Neuronal stem cell (in vitro differentiated cells): ENCODE measurements around the gene SLC12A2.

Source experiments
- DNase-seq: peaks from one replicate; pipeline ENCODE4 v3.0.0-alpha.2; 2013; ENCODE audit warnings: low spot score
- H2AFZ ChIP-seq: one replicate; pipeline ENCODE4 v1.6.1; 2013; ENCODE audit warnings: mild to moderate bottlenecking, low read length, inconsistent platforms
- H2AK5ac ChIP-seq: 2 replicates; pipeline ENCODE4 v1.6.1; 2013; ENCODE audit warnings: low read depth, mild to moderate bottlenecking, inconsistent platforms, low read length, moderate library complexity, mixed read lengths
- H2BK120ac ChIP-seq: 2 replicates; pipeline ENCODE4 v1.6.1; 2013; ENCODE audit warnings: low read depth, mild to moderate bottlenecking, inconsistent platforms, low read length, moderate library complexity, mixed read lengths
- H2BK12ac ChIP-seq: one replicate; pipeline ENCODE4 v1.6.1; 2013; ENCODE audit warnings: low read length, inconsistent platforms
- H2BK15ac ChIP-seq: 2 replicates; pipeline ENCODE4 v1.6.1; 2013; ENCODE audit warnings: mild to moderate bottlenecking, low read length, inconsistent platforms, mixed read lengths
- H2BK5ac ChIP-seq: one replicate; pipeline ENCODE4 v1.6.1; 2013; ENCODE audit warnings: inconsistent platforms, mild to moderate bottlenecking, low read length, moderate library complexity
- H3K14ac ChIP-seq: one replicate; pipeline ENCODE4 v1.6.1; 2013; ENCODE audit warnings: low read length, inconsistent platforms
- H3K18ac ChIP-seq: 2 replicates; pipeline ENCODE4 v1.6.1; 2013; ENCODE audit warnings: low read length, inconsistent platforms
- H3K23ac ChIP-seq: 2 replicates; pipeline ENCODE4 v1.6.1; 2013; ENCODE audit warnings: low read depth, mild to moderate bottlenecking, mixed read lengths, low read length, inconsistent platforms; ENCODE audit not compliant: poor library complexity
- H3K27ac ChIP-seq: replicated peaks from 3 replicates; pipeline ENCODE4 v1.5.1; 2013; ENCODE audit warnings: low read length, inconsistent platforms
- H3K27me3 ChIP-seq, 3 experiments: 2 replicates each; pipeline ENCODE4 v1.6.1; 2013; ENCODE audit warnings: low read length in 3 of 3, mild to moderate bottlenecking in 2 of 3, inconsistent platforms in 1 of 3, low read depth in 1 of 3, mixed read lengths in 1 of 3, moderate library complexity in 1 of 3; ENCODE audit not compliant: control insufficient read depth in 3 of 3, insufficient read depth in 3 of 3
- H3K36me3 ChIP-seq, 2 donors: replicated peaks in 1 of 2; 2 replicates each; pipeline ENCODE4 v1.6.1; 2013; ENCODE audit warnings: low read length in 2 of 2; ENCODE audit not compliant: control insufficient read depth in 2 of 2, insufficient read depth in 2 of 2
- H3K4ac ChIP-seq: 2 replicates; pipeline ENCODE4 v1.6.1; 2013; ENCODE audit warnings: inconsistent platforms, mild to moderate bottlenecking, low read length, moderate library complexity
- H3K4me1 ChIP-seq, 2 donors: 1 replicate in 1 of 2; 2 replicates in 1 of 2; pipeline ENCODE4 v1.6.1; 2013; ENCODE audit warnings: low read length in 2 of 2, low read depth in 1 of 2; ENCODE audit not compliant: control insufficient read depth in 2 of 2, insufficient read depth in 1 of 2
- H3K4me2 ChIP-seq: one replicate; pipeline ENCODE4 v1.6.1; 2013; ENCODE audit warnings: mild to moderate bottlenecking, low read length, inconsistent platforms; ENCODE audit not compliant: insufficient read depth, poor library complexity, severe bottlenecking
- H3K4me3 ChIP-seq, 2 donors: 2 replicates each; pipeline ENCODE4 v1.5.1; 2013; ENCODE audit warnings: low read length in 2 of 2, mild to moderate bottlenecking in 2 of 2, inconsistent platforms in 1 of 2, moderate library complexity in 1 of 2
- H3K79me1 ChIP-seq: one replicate; pipeline ENCODE4 v1.6.1; 2013; ENCODE audit warnings: low read depth, mild to moderate bottlenecking, inconsistent platforms, low read length, moderate library complexity
- H3K9ac ChIP-seq: one replicate; pipeline ENCODE4 v1.6.1; 2013; ENCODE audit warnings: mild to moderate bottlenecking, low read depth, low read length, inconsistent platforms; ENCODE audit not compliant: poor library complexity
- H3K9me3 ChIP-seq, 2 donors: replicated peaks in 1 of 2; 2 replicates each; pipeline versions ENCODE3 to v1.6.1; 2013; ENCODE audit warnings: low read length in 2 of 2, mild to moderate bottlenecking in 2 of 2, inconsistent platforms in 1 of 2, low read depth in 1 of 2, mixed read lengths in 1 of 2, moderate library complexity in 1 of 2; ENCODE audit not compliant: control insufficient read depth in 2 of 2, insufficient read depth in 1 of 2
- H4K8ac ChIP-seq: one replicate; pipeline ENCODE4 v1.6.1; 2013; ENCODE audit warnings: low read depth, mild to moderate bottlenecking, inconsistent platforms, low read length, moderate library complexity
- H4K91ac ChIP-seq: one replicate; pipeline ENCODE4 v1.6.1; 2013; ENCODE audit warnings: low read length, low read depth, mild to moderate bottlenecking, inconsistent platforms; ENCODE audit not compliant: poor library complexity
- WGBS, 2 donors: extraction: QIAGEN DNeasy Blood & Tissue Kit; methylation state at CpG; one replicate each; pipeline ENCODE4 v1.1.7; 2013; ENCODE audit warnings: missing lambda C conversion rate in 2 of 2, mixed read lengths in 1 of 2; ENCODE audit not compliant: insufficient read length in 2 of 2, insufficient replicate concordance in 1 of 2; ENCODE audit errors: extremely low coverage in 2 of 2; 5-methylcytosine and 5-hydroxymethylcytosine counted together

Gene SLC12A2

GRCh38 chr5:128201065-128201926 is 117.7 kb downstream of the SLC12A2 start:
- H3K27me3 ChIP-seq: no peaks in the 10 kb centered on the region
- peak overlapping the region; percentile 14 for H3K4me2 ChIP-seq
- no peak overlapping the region for H2AK5ac ChIP-seq
- no peak overlapping the region for H4K91ac ChIP-seq
- no peak overlapping the region for H3K18ac ChIP-seq
- no peak overlapping the region for H3K23ac ChIP-seq
- H3K9me3 ChIP-seq: no peaks in the 10 kb centered on the region
- no peak overlapping the region for H3K9ac ChIP-seq
- DNase-seq: peak; percentile 64
- peaks cover 0 to 2% of the 10 kb centered on the region in 2 donors for H3K4me1 ChIP-seq
- peak overlapping the region; percentile 43 for H2AFZ ChIP-seq
- no peak overlapping the region for H4K8ac ChIP-seq
- no peak overlapping the region for H2BK5ac ChIP-seq
- H2BK15ac ChIP-seq: no peak overlapping the region
- no peak overlapping the region for H3K14ac ChIP-seq
- WGBS, 2 donors: no CpG with 5 or more reads among the region's 36 CpGs
- H2BK12ac ChIP-seq: no peak overlapping the region
- no peaks in the 10 kb centered on the region for H3K79me1 ChIP-seq
- H3K36me3 ChIP-seq: no peaks in the 10 kb centered on the region
- no peak overlapping the region for H3K27ac ChIP-seq
- H3K4ac ChIP-seq: no peak overlapping the region
- H2BK120ac ChIP-seq: no peak overlapping the region
- no peak overlapping the region for H3K4me3 ChIP-seq

- Histone ChIP-seq H3K4ac (no peak overlapping the region), H3K9ac (no peak overlapping the region), H3K14ac (no peak overlapping the region), H3K18ac (no peak overlapping the region), H3K9me3 (no peaks in the 10 kb centered on the region), H3K79me1 (no peaks in the 10 kb centered on the region), H2BK12ac (no peak overlapping the region), H3K4me1 (peaks cover 0 to 2% of the 10 kb centered on the region in 2 donors), H2BK15ac (no peak overlapping the region), H4K8ac (no peak overlapping the region), H3K27ac (no peak overlapping the region), H2BK5ac (no peak overlapping the region), H3K27me3 (no peaks in the 10 kb centered on the region), H3K23ac (no peak overlapping the region), H2AK5ac (no peak overlapping the region), H2AFZ (no peak overlapping the region), H2BK120ac (no peak overlapping the region), H3K36me3 (no peaks in the 10 kb centered on the region), H3K4me3 (no peak overlapping the region), H4K91ac (no peak overlapping the region), H3K4me2 (no peak overlapping the region)
- DNase-seq: no peak
- no CpG with 5 or more reads among the region's 4 CpGs for WGBS, 2 donors
Measured at GRCh38 chr5:128202320-128202719, 118.8 kb downstream of the SLC12A2 start.

GRCh38 chr5:128208436-128208835 is 124.9 kb downstream of the SLC12A2 start:
- H3K79me1 ChIP-seq: no peaks in the 10 kb centered on the region
- H3K4me1 ChIP-seq: peaks cover 0 to 2% of the 10 kb centered on the region in 2 donors
- no peaks in the 10 kb centered on the region for H3K27me3 ChIP-seq
- H2BK12ac ChIP-seq: no peak overlapping the region
- H2BK5ac ChIP-seq: no peak overlapping the region
- no peak overlapping the region for H2BK120ac ChIP-seq
- no peak overlapping the region for H3K9ac ChIP-seq
- no peak for DNase-seq
- no peak overlapping the region for H3K23ac ChIP-seq
- H4K91ac ChIP-seq: no peak overlapping the region
- no peak overlapping the region for H2BK15ac ChIP-seq
- no peak overlapping the region for H4K8ac ChIP-seq
- H3K9me3 ChIP-seq: no peaks in the 10 kb centered on the region
- no peak overlapping the region for H2AK5ac ChIP-seq
- no peak overlapping the region for H3K4me2 ChIP-seq
- H3K4ac ChIP-seq: no peak overlapping the region
- H3K36me3 ChIP-seq: no peaks in the 10 kb centered on the region
- no peak overlapping the region for H3K27ac ChIP-seq
- H3K18ac ChIP-seq: no peak overlapping the region
- no peak overlapping the region for H2AFZ ChIP-seq
- H3K14ac ChIP-seq: no peak overlapping the region
- no peak overlapping the region for H3K4me3 ChIP-seq

GRCh38 chr5:128212191-128212806 is 128.7 kb downstream of the SLC12A2 start:
- H3K4ac ChIP-seq: no peak overlapping the region
- no peaks in the 10 kb centered on the region for H3K79me1 ChIP-seq
- no peak overlapping the region for H3K18ac ChIP-seq
- no peak overlapping the region for H4K8ac ChIP-seq
- H2BK5ac ChIP-seq: no peak overlapping the region
- peaks cover 0 to 2% of the 10 kb centered on the region in 2 donors for H3K4me1 ChIP-seq
- DNase-seq: no peak
- WGBS, 2 donors: no CpG with 5 or more reads among the region's 5 CpGs
- H3K9me3 ChIP-seq: no peaks in the 10 kb centered on the region
- no peak overlapping the region for H3K23ac ChIP-seq
- H3K27ac ChIP-seq: no peak overlapping the region
- H3K27me3 ChIP-seq: peaks cover 0 to 2% (median 0%) of the 10 kb centered on the region in 3 experiments
- no peak overlapping the region for H2AK5ac ChIP-seq
- H3K9ac ChIP-seq: no peak overlapping the region
- H2BK12ac ChIP-seq: no peak overlapping the region
- no peak overlapping the region for H3K14ac ChIP-seq
- H2BK15ac ChIP-seq: no peak overlapping the region
- no peaks in the 10 kb centered on the region for H3K36me3 ChIP-seq
- no peak overlapping the region for H4K91ac ChIP-seq
- peak overlapping the region; percentile 17 for H2AFZ ChIP-seq
- no peak overlapping the region for H2BK120ac ChIP-seq
- no peak overlapping the region for H3K4me3 ChIP-seq
- no peak overlapping the region for H3K4me2 ChIP-seq
